GM10248 (cell line): ENCODE data around the gene CDKL2.

Experiments used
- CTCF ChIA-PET: fragments of 300-600 bp; sonication (Branson Sonifier 250); formaldehyde crosslinking; extraction: SDS; loops from one replicate; lab custom pipeline; 2021; ENCODE audit warnings: antibody characterized with exemption; lab: Yijun Ruan, JAX
- POLR2A ChIA-PET: fragments of 350-650 bp; sonication (Branson Sonifier 250); formaldehyde crosslinking; extraction: SDS; loops from one replicate; lab custom pipeline; 2020; ENCODE audit warnings: antibody characterized with exemption; lab: Yijun Ruan, JAX
- DNase-seq: peaks from one replicate; pipeline ENCODE4 v3.0.0; 2012; ENCODE audit errors: extremely low spot score
- CTCF ChIP-seq: IDR thresholded peaks from 2 replicates; pipeline ENCODE4 v1.5.1; 2012; ENCODE audit warnings: mild to moderate bottlenecking, low read depth; ENCODE audit errors: extremely low read depth, missing control alignments, control extremely low read depth

CDKL2 gene

GRCh38 chr4:75653845-75654503, 23.6 kb upstream of the CDKL2 start:
- POLR2A ChIA-PET = no interaction called here
- CTCF ChIA-PET = interaction anchor here (1.4 to 8.8 kb wide), 3 partner anchors 14 to 70 kb away, joined by 4 to 63 read pairs (median 8); partner anchors contain the start of gene USO1
- no peak for DNase-seq
- TF ChIP-seq CTCF = peak; percentile 11

- no peak for TF ChIP-seq CTCF
- ChIA-PET POLR2A (interaction anchor here (1.1 kb wide), 1 partner anchor 29 kb away, joined by 3 read pairs; the partner anchor contains the start of gene G3BP2), CTCF (no interaction called here)
- no peak for DNase-seq
Measured at GRCh38 chr4:75644095-75644494, 13.8 kb upstream of the CDKL2 start.

DNA sequence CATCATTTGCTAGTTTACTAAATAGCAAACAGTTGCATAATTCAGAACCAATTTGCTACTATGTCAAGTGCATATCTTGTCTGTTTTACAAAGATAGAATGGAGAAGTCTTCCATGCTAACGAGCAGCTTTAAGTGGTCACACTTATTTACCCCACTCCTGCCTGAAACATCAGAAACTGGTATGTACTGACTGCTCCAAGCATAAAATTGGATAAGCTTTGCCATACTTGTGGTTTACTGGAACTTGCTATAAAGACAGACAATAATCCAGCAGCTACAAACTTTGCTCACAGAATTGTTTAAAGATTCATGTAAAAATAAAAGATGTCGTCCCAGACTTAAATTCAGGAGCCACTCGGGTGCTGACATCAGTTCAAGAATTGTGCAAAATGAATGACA, 13.3 kb upstream of the CDKL2 start:
- CTCF ChIA-PET = no interaction called here
- POLR2A ChIA-PET = no interaction called here
- TF ChIP-seq CTCF = no peak
- no peak for DNase-seq

GRCh38 chr4:75639124-75639695, 8.9 kb upstream of the CDKL2 start:
- DNase-seq = no peak
- POLR2A ChIA-PET = no interaction called here
- CTCF ChIA-PET = interaction anchor here (0.8 to 1.5 kb wide), 2 partner anchors 8 to 85 kb away, joined by 3 read pairs; partner anchors contain the start of gene USO1
- TF ChIP-seq CTCF = no peak

GRCh38 chr4:75637827-75638226, 7.5 kb upstream of the CDKL2 start:
- TF ChIP-seq CTCF = no peak
- CTCF ChIA-PET = interaction anchor here (3.2 kb wide), 1 partner anchor 9 kb away, joined by 17 read pairs; no protein-coding TSS in a partner anchor
- POLR2A ChIA-PET = no interaction called here
- no peak for DNase-seq

DNA sequence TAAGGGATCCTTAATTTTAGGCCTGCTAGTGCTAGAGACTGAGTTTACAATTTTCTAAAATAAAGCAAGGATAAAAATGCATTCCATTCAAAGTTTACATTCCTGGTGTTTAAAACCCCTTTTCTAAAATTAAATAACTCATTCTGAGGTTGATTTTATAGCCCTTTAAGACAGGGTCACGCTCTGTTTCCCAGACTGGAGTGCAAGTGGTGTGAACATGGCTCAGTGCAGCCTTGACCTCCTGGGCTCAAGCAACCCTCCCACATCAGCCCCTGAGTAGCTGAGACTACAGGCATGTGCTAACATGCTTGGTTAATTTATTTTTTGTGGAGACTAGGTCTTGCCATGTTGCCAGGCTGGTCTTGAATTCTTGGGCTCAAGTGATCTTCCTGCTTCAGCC, 6.8 kb upstream of the CDKL2 start:
- ChIA-PET CTCF (interaction anchor here (3.2 kb wide), 1 partner anchor 10 kb away, joined by 17 read pairs; no protein-coding TSS in a partner anchor), POLR2A (interaction anchor here (0.6 kb wide), 1 partner anchor 1419 kb away, joined by 9 read pairs; no protein-coding TSS in a partner anchor)
- TF ChIP-seq CTCF = no peak
- DNase-seq = no peak
